Activated T-cell treated with anti-CD3 and anti-CD28 coated beads, Interleukin-2, amount 50 U/mL, for 1 hour (primary cell): ENCODE results near the gene N4BP2L2.

Experiments
- DNase-seq: peaks from one replicate; pipeline ENCODE4 v3.0.0-alpha.2; 2020

The N4BP2L2 gene

DNA sequence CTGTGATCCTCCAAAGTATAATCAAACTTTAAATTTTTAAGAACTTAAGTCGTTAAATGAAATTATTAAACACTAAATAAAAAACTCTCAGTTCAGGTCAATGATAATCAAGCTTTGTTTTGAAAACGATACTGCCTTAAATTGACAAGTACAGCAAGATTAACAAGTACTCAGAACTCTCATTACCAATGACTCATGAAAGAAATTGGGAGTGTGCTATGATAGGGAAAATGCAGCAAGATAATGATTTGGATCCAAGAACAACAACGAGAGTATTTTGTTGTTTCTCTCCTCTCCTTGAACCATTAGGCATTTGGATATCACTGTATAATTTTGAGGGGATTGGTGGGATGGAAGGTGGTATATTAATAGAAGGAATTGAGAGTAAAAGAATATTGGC lies 10.2 kb downstream of the N4BP2L2 start:
- no peak for DNase-seq

DNA sequence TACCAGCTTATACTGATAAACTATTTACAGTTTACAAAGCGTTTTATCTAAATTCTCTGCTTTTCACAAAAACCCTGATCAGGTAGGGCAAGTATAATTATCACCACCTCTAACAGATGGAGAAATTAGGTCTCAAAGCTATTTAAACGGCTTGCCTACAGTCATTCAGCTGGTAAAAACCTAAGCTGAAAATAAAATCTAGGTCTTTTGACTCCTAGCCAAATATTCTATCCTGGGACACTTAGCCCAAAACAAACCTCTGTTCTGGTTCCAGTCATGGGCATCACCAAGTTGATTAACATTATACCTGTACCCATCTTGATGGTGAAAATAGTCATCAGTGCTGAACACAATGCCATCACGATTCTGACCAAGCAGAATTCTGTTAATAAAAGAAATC lies 11.4 kb downstream of the N4BP2L2 start:
- DNase-seq = no peak

DNA sequence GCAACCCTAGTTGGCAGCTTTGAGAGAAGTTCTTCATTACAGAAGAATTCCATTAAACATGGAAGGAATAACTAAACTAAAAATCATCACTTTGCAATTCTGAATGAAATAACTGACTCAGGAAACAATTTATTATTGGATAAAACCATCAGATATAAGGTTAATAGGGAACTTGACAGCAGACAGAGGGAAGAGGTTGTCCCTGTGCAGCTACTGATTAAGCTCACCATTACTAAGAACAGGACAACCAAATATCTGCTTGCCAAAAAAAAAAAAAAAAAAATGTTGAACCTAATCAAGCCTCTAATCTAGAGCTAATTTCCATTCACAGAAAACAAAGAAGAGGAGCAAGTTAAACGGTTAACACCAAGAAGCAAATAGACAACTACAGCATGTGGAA lies 12.8 kb downstream of the N4BP2L2 start:
- no peak for DNase-seq

DNA sequence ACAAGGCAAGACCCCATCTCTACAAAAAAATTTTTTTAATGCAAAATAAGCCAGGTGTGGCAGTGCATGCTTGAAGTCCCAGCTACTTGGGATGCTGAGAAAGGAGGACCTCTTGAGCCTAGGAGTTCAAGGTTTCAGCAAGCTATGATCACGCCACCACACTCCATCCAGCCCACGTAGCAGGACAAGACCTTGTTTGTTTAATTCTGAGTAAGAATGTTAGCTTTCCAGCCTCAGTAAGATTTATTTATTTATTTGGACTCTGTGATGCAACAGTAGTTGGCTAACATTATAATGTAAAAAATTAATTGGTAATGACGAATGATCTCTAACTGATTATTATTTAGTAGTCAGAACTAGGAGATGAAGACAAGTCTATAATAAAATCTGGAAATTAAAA lies 23.3 kb downstream of the N4BP2L2 start:
- no peak for DNase-seq

DNA sequence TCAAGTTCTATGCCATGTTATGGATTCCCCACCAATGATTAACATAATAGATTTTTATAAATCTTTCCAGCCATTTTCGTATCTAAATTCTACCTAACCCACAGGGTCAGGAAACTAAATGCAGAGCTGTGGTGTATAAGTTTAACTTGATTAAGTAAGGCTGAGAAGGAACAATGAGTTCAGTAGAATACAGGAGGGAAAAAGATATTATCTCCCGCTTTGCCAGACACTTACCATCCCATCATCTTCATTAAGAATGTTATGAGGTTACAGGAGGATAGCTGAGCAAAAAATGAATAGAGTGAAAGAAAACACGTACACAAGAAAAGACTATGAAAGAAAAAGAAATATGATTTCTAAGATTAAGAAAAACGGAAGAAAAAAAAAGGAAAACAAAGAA lies 27.1 kb downstream of the N4BP2L2 start:
- DNase-seq = no peak

DNA sequence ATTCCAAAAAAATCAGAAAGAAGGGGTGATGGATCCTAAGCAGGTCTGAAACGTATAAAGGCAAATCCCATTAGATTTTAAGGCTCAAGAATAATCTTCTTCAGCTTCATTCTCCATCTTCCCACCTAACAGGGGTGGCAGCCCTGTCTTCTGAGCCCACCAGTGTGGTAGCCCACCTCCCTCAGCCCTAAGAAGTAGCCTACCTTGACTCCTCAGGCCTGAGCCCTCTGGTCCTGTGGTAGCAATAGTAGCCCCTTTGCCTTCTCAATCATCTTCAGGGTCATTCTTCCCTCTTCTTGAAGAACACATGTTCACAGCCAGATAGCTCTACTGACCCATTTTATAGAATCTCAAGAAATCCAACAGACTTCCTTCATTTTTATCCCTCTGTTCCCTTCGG lies 33.7 kb downstream of the N4BP2L2 start:
- no peak for DNase-seq

DNA sequence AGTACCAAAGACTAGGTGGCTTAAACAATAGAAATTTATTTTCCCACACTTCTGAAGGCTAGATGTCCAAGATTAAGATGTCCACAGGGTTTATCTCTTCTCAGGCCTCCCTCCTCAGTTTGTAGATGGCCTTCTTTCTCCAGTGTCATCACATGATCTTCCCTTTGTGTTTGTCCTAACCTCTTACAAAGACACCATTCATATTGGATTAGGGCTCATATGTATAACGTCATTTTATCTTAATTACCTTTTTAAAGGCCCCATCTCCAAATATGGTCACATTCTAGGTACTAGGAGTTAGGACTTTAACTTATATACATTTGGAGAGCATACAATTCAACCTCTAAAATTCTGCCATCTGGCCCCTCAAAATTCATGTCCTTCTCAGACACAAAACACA lies 34.3 kb downstream of the N4BP2L2 start:
- DNase-seq = no peak

DNA sequence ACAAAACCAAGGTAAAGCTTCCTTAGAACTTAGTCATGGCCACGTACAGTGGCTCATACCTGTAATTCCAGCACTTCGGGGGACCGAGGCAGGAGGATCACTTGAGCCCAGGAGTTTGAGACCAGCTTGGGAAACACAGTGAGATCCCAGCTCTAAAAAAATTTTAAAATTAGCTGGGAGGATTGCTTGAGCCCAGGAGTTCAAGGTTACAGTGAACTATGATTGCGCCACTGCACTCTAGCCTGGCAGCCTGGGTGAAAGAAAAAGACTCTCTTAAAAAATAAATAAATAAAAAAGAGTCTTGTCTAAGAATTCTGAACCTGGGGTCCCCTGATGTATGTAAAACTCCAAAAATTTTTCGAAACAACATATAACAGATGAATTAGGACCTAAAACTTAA lies 34.9 kb downstream of the N4BP2L2 start:
- DNase-seq = no peak

DNA sequence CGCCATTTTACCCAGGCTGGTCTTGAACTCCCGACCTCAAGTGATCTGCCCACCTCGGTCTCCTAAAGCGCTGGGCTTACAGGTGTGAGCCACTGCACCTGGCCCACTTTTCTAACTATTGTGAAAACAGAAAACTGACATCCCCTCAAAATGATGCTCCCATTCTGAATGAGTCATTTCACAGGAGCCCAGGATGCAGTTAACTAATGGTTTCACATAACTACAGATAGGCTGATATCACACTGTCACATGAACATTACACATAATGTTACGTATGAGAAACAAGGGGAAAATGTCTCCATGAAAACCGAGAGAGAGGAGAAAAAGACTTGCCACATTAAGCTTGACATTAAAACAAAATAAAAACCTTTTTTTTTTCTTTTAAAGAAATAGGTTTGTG lies 37.5 kb downstream of the N4BP2L2 start:
- DNase-seq = no peak

DNA sequence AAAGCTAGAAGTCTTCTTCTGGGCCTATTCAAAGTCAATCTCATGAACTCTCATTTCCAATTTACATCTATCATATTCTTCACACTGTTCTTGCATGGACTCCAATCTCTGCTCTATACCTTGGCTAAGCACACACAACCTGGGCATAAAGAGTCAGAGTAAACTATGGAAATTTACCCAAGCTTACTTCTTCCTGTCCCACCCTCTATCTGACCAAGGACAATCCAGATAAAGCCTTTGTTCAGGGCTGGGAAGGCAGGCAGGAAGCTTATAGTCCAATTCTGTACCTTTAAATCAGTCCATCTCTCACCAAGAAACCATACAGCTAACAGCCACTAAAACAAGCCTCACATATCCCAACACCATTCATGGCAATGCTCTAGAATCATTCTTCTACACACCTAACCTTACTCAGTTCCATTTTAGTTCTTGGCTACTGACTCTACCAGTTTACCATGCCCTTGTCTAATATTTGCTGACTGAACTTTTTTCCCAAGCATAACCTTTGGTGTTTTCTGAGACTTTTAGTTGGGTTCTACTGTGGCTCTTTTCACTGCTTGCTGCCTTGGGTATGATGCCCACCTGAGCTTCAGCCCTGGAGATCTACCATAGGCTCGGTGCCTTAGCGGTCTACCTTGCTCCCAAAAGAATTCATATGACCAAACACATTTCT lies 38.9 kb downstream of the N4BP2L2 start:
- DNase-seq = no peak

DNA sequence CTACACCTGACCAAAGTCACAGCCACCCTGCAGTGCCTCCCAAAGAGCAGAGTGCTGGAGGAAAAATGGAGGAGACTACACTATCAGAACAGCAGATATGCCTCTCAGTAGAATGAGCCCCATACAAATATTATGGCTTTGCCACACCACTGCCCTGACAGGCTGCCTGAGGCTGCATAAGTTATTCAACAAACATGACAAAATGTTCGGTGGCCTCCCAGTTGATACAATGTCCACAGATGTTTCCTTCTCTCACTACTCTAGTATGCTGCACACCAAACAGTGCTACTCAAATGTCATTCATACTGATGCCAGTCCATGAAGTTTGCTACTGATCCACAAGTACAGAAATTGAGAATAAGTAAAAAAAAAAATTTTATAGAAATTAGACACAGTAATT lies 41.0 kb downstream of the N4BP2L2 start:
- no peak for DNase-seq

DNA sequence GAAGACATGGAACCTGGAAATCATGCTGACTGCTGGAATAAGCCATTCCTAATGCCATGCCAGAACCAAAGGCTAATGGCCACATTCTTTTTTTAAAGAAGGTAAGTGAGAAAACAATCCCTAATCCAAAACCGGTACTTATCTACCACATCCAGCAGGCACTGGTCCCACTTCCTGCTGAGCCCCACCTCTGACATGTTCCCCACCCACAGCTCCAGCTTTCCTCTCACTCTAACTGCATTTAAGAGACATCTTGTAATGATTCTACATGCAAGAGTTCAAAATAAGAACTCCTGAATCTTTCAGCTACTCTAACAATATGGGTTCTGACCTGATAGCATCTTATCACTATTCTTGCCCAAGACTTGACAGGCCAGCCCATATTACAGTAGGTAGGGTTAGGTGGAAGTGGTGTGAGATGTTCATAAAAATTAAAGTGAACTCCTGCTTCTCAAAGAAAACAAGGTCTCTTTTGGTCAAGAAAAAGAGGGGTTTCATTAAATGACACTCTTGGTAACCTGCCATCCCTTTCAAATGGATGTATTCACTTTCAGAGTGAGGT lies 41.9 kb downstream of the N4BP2L2 start:
- DNase-seq = no peak

DNA sequence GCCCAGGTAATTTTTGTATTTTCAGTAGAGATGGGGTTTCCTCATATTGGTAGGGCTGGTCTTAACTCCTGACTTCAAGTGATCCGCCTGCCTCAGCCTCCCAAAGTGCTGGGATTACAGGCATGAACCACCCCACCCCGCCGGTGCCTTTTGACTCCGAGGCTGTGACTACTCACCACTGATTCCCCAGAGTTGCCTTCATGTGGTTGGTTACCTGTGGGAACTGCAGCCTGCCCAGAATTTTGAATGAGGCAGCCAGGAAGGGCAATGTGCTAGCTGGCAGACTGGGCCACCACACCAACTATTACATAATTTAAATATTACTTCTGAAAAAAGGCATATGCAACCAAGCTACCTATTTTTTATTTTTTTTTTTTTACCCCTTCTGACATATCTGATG lies 42.8 kb downstream of the N4BP2L2 start:
- DNase-seq = no peak

DNA sequence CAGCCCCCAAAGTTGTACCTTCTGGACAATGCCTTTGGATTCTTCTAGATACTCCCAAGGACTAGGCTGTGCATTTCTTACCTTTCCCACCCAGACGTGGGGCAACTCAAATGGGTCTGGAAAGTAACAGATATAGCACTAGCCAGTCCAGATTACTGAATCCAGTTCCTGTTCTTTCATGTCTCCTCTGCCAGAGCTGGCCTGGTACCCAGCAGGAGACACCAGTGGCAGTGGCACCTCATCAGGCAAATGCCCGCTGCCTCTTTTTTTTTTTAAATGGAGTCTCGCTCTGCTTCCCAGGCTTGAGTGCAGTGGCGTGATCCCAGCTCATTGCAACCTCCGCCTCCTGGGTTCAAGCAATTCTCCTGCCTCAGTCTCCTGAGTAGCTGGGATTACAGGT lies 43.2 kb downstream of the N4BP2L2 start:
- DNase-seq = no peak

DNA sequence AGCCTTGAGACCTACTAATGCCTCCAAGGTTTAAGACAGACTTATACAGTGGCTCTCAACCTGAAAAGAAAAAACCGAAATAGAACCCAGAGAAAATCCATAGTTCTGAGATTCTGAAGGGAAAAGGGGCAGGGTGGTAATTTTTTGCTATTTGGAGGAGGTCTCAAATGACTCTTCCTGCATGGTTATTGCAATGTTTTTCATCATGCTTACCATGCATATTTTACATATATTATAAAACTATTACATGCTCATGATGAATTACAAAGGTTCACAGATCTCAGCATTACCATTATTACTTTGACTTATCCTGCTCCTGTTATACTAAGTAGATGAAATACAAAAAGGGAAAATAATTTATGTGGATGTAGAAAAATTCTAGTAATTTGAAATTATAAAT lies 47.6 kb downstream of the N4BP2L2 start:
- DNase-seq = no peak

DNA sequence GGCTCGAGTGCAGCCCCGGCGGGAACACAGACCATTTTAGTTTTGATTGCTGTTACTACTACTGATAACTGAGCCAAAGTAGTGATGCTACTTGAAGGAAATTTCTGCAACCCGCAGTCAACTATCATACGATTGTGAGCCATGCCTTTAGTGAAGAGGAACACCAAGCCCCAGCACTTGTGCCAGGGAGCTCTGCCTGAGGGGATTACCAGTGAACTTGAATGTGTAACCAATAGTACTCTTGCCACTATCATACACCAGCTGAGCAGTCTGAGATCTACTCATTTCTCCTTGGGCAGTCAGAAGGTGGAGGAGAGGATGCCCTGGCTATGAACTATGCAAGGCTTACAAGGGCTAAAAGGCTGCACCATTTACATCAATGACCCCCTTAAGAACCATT lies 61.7 kb downstream of the N4BP2L2 start:
- DNase-seq = no peak

DNA sequence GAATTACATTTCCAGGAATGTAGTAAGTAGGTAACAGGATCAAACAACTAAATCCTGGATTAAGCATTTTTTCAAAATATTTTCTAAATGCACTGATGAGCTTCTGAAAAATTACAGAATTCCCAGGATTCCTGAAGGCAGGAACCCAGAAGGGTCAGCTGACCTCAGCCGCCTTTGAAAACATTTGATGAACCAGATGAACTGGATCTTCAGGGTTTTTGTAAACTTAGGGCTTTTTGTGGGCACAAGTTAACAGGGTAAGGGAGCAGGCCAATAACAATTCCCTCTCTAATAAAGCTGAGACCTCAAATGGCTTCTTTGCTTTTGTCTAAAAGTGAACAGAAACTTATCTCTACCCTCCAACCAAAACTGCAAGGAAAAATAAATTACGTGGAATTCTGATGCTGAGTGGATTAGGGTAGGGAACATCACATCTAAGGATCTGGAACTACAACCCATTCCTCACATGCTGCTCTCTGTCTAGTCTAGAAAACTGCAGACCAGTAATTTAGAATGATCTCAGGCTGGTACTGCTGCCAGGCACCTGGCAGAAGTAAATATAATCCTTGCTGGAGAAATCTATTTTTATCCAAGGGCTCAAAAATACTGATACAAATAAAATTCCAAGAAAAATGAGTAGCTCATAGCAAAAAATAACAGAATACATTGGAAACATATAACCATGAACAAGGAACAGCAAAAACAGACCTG lies 62.4 kb downstream of the N4BP2L2 start:
- no peak for DNase-seq

DNA sequence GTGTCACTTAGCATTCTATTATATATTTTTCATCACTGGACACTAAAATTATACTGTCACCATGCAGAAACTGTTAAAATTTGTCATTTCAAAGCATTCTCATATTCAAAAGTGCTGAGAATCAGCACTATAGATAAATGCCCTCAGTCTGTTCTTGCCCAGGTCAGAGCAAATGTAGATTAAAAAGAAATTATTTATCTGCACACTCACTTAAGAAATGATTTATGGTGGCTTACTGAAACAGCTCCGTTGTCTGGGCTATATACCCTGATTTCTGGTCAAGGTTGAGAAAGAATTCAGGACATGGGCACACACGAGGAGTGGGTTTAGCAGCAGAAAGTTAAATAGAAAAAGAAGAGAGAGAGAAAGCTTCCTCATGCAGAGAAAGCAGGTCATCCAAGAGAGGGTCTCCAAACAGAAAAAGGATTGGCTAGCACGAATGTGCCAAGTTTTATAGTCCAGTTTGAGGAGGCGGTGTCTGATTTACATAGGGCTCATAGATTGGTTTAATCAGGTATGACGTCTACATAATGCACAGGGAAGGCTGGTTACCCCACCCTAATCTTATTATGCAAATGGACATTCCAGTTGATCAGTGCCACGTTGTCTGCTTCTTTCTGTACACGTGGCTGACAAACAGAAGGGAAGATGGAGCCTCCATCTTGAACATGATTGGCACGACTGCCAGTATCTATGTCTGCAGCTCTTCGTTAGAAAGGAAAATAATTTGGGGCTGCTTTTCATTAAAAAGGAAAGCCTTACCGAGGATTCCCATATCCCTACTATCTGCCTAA lies 63.4 kb downstream of the N4BP2L2 start:
- DNase-seq = no peak

DNA sequence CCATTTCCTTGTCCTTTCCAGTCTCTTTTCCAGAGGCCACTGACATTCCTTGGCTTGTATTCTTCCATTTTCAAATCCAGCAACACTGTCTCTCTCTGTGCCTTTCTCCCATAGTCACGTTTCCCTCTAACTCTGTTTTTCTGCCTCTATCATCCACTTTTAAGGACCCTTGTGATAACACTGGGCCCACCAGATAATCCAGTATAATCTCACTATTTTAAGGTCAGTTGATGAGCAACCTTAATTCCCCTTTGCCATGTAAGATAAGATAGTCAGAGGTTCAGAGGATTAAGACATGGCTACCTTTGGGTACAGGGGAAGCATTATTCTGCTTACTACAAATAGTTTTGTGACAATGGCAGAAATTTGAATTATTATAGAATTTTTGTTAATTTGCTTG lies 64.9 kb downstream of the N4BP2L2 start:
- no peak for DNase-seq

DNA sequence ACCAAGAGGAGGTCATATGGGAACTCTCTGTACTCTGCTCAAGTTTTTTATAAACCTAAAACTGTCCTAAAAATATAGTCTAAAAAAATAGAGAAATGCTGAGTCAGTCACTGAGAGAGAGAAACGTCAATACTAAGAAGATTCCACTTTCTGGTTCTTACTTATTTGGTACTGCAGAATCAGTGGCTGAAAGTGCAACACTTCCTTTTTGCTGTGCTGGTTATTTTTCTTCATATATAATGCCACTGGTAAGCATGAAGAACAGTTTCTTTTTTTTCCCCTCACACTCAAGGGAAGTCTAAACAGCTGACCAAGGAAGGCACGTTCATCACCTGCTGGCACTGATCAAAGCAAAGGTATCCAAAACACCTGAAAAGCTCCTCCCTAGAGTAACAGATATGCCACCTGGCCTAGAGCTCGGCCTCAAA lies 66.4 kb downstream of the N4BP2L2 start:
- DNase-seq = no peak

DNA sequence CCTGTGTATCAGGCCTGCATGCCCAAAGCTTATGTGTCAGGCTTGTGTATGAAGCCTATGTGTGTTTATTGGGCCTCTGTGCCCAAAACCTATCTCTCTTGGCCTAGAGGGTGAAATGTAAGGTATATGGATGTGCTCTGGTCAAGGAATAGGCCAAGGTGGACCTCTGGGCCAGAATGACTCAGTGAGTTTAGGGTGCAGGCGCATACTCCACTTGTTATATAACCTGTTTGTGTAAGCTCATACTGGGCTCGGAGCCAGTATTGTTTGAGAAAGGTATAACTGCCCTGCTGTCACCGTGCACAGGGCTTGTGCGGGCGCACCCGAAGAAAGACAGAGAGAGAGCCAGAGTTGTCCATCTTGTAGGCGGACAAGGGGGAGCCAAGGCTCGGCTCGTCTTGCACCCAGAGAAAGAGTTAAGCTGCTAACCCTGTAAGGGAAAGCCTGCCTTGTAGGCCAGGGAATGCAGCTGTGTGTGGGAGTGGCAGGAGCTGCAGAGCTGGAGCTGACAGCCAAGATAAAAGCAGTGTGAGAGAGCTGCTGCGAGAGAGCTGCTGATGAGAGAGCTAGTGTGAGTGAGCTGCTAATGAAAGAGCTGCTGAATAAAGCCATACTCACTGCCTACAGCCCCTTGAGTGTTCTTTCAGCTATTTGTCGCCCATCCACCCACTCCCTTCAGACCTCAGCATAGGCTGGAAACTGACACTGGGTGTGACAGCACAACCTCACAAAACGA lies 67.2 kb downstream of the N4BP2L2 start:
- no peak for DNase-seq

DNA sequence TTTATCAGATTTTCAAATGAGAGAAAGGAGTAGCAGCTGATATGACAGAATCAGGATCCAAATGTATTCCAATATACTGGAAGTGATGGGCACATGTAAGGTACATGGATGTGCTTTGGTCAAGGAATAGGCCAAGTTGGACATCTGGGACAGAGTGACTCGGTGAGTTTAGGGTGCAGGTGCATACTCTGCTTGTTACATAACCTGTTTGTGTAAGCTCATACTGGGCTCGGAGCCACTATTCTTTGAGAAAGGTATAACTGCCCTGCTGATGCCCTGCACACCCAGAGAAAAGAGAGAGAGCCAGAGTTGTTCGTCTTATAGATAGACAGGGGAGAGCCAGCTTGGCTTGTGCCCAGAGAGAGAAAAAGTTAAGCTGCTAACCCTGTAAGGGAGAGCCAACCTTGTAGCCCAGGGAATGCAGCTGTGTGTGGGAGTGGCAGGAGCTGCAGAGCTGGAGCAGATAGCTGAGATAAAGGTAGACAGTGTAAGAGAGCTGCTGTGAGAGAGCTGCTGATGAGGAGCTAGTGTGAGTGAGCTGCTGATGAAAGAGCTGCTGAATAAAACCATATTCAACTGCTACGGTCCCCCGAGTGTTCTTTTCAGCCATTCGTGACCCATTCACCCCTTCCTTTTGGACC lies 70.0 kb downstream of the N4BP2L2 start:
- DNase-seq = no peak

DNA sequence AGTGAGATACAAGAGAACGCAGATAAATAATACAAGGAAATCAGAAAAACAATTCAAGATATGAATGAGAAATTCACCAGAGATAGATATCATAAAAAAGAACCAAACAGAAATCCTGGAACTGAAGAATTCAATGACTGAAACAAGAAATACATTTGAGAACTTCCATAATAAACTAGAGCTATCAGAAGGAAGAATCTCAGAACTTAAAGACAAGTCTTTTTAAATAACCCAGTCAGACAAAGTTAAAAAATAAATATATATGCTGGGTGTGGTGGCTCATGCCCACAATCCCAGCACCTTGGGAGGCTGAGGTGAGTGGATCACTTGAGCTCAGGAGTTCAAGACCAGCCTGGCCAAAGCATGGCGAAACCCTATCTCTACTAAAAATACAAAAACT lies 82.0 kb downstream of the N4BP2L2 start:
- no peak for DNase-seq
